Adrenal gland (tissue), 12 donors: ENCODE measurements around the gene BMERB1. TPM values are rescaled to one million over a fixed set of nuclear protein-coding genes. Genes with fewer than 3 reads are reported as not detected.
"Not testable (repeated sequence)": the region's sequence is repeated elsewhere in the genome, so short reads cannot be mapped to it uniquely, and the experiment has no call there.

Experiments used
- DNase-seq, 7 donors: peaks; one replicate each; pipeline ENCODE4 v3.0.0-alpha.2; 2019 to 2020
- H3K27ac ChIP-seq, 5 donors: fragments of 200-600 bp; sonication (generic) in 4 of 5; 1 replicate in 3 of 5; 2 replicates in 2 of 5; pipeline versions ENCODE4 v1.5.1 to v1.8.0; 2016 to 2020; ENCODE audit warnings: mild to moderate bottlenecking in 1 of 5
- H3K27me3 ChIP-seq: fragments of 200-600 bp; 2 replicates; pipeline ENCODE4 v1.8.0; 2021
- H3K36me3 ChIP-seq, 2 donors: fragments of 200-600 bp; replicated peaks in 1 of 2; 1 replicate in 1 of 2; 2 replicates in 1 of 2; pipeline versions ENCODE4 v1.5.1 to v1.8.0; 2018 to 2022
- H3K4me1 ChIP-seq, 2 donors: fragments of 200-600 bp; replicated peaks in 1 of 2; 1 replicate in 1 of 2; 2 replicates in 1 of 2; pipeline versions ENCODE4 v1.5.1 to v1.8.0; 2018 to 2021
- H3K4me3 ChIP-seq, 4 donors: fragments of 200-600 bp; sonication (generic) in 3 of 4; one replicate each; pipeline ENCODE4 v1.5.1; 2016 to 2018
- H3K9me3 ChIP-seq, 3 donors: fragments of 200-600 bp; sonication (generic) in 1 of 3; replicated peaks in 1 of 3; 1 replicate in 2 of 3; 2 replicates in 1 of 3; pipeline versions ENCODE4 v1.5.1 to v1.8.0; 2016 to 2021
- CTCF ChIP-seq, 6 experiments: fragments of 450-650 bp in 4 of 6; fragments of 200-600 bp in 2 of 6; sonication (generic) in 1 of 6; IDR thresholded peaks; 1 replicate in 5 of 6; 2 replicates in 1 of 6; pipeline versions ENCODE4 v1.5.1 to v1.8.0; 2016 to 2021; ENCODE audit warnings: antibody characterized with exemption in 6 of 6, mild to moderate bottlenecking in 2 of 6, moderate library complexity in 1 of 6
- POLR2A ChIP-seq, 2 donors: fragments of 450-650 bp; IDR thresholded peaks; one replicate each; pipeline ENCODE4 v1.6.1; 2017; ENCODE audit warnings: antibody characterized with exemption in 2 of 2, mild to moderate bottlenecking in 2 of 2, moderate library complexity in 1 of 2
- WGBS, 4 donors: extraction: QIAGEN DNeasy Blood & Tissue Kit in 2 of 4; methylation state at CpG; one replicate each; pipeline versions ENCODE4 v1.1.5 to v1.1.7; 2013 to 2017; 5-methylcytosine and 5-hydroxymethylcytosine counted together
- intact Hi-C, 2 donors: fragments of 100-400 bp; cut with DNase I; formaldehyde crosslinking; loops; one replicate each; pipeline versions ENCODE4 v1.14.1 to v1.15.0; 2022 to 2023
- polyA plus RNA-seq, 3 donors: library from polyadenylated mRNA; stranded (reverse); fragments of 200-250 nt in 2 of 3; fragments of 350-450 nt in 1 of 3; fragmentation: Illumina TruSeq in 1 of 3; extraction: RNeasy Lipid Tissue Mini Kit (QIAGEN cat#74804) in 1 of 3; gene quantifications; one replicate each; pipeline ENCODE4 v1.2.3, GENCODE V29; 2013 to 2014
- total RNA-seq, 9 donors: library from RNA; depleted of rRNA in 4 of 9; stranded (reverse); fragments of >200 nt in 4 of 9; fragments of 120-200 nt in 1 of 9; fragmentation: NEBNext Ultra II Directional in 1 of 9; extraction: Animal tissue kit (Norgen Biotek cat#: 25700) in 1 of 9; gene quantifications; one replicate each; pipeline versions ENCODE4 v1.1.0 to v1.2.4, GENCODE V29; 2013 to 2023
- donor health status: healthy with polysubstance abuse.
- donor health status: Bipolar disorder and iron deficiency.
- donor health status: DM: yes; HTN: yes; CAD: no.
- donor health status: DM: no; HTN: no; CAD: no.
- donor health status: DM: no; HTN: no; CAD: no.
- donor health status: DM: yes; HTN: yes; CAD: no.

Gene BMERB1
- total and polyA plus RNA-seq, 12 donors: 9.8 to 56.0 (median 18.7) TPM

GRCh38 chr16:15450624-15451023 is 16.2 kb downstream of the BMERB1 start:
- Histone ChIP-seq H3K27ac (no peak overlapping the region), H3K4me3 (no peak overlapping the region), H3K4me1 (no peaks in the 10 kb centered on the region), H3K36me3 (no peaks in the 10 kb centered on the region), H3K9me3 (no peaks in the 10 kb centered on the region), H3K27me3 (no peaks in the 10 kb centered on the region)
- intact Hi-C loops: no loop called here
- TF ChIP-seq POLR2A (IDR thresholded peaks at IDR 0.05): no peak
- DNase-seq: no peak
- 78 to 96% (median 88%) methylated on average over 5 to 6 of the region's 6 CpGs for WGBS, 4 donors

GRCh38 chr16:15451098-15451731 is 16.8 kb downstream of the BMERB1 start:
- H3K27me3 ChIP-seq: no peaks in the 10 kb centered on the region
- 85 to 90% (median 87%) methylated on average over 10 of the region's 10 CpGs for WGBS, 4 donors
- DNase-seq: no peak
- intact Hi-C loops: no loop called here
- no peaks in the 10 kb centered on the region for H3K4me1 ChIP-seq
- no peak overlapping the region for H3K27ac ChIP-seq
- no peak for TF ChIP-seq POLR2A (IDR thresholded peaks at IDR 0.05)
- TF ChIP-seq CTCF (IDR thresholded peaks at IDR 0.05): no peak
- H3K4me3 ChIP-seq: no peak overlapping the region
- H3K9me3 ChIP-seq: no peaks in the 10 kb centered on the region
- no peaks in the 10 kb centered on the region for H3K36me3 ChIP-seq

GRCh38 chr16:15452246-15452855 is 18.0 kb downstream of the BMERB1 start:
- WGBS, 4 donors: 67 to 75% (median 70%) methylated on average over 8 of the region's 8 CpGs
- H3K4me3 ChIP-seq: no peak overlapping the region

GRCh38 chr16:15453296-15453695 is 18.9 kb downstream of the BMERB1 start:
- WGBS, 4 donors: 85 to 94% (median 87%) methylated on average over 7 of the region's 7 CpGs
- intact Hi-C loops: not testable (repeated sequence)

More at GRCh38 chr16:15452246-15452855, 18.0 kb downstream of the BMERB1 start:
- Histone ChIP-seq H3K4me1 (no peaks in the 10 kb centered on the region), H3K27ac (no peak overlapping the region), H3K27me3 (no peaks in the 10 kb centered on the region), H3K36me3 (no peaks in the 10 kb centered on the region), H3K9me3 (no peaks in the 10 kb centered on the region)
- DNase-seq: peak in 1 of 7 donors; percentile 8
- intact Hi-C loops: no loop called here
- TF ChIP-seq CTCF (IDR thresholded peaks at IDR 0.05): no peak
- no peak for TF ChIP-seq POLR2A (IDR thresholded peaks at IDR 0.05)

GRCh38 chr16:15454933-15455332 is 20.5 kb downstream of the BMERB1 start:
- DNase-seq, H3K9me3 ChIP-seq, H3K27ac ChIP-seq, H3K4me1 ChIP-seq, intact Hi-C loops, H3K4me3 ChIP-seq, H3K36me3 ChIP-seq, H3K27me3 ChIP-seq: not testable (repeated sequence)
- WGBS, 4 donors: 90 to 96% (median 93%) methylated on average over 11 of the region's 11 CpGs

More at GRCh38 chr16:15453296-15453695, 18.9 kb downstream of the BMERB1 start:
- H3K9me3 ChIP-seq, H3K27me3 ChIP-seq, DNase-seq, H3K27ac ChIP-seq, H3K4me3 ChIP-seq, H3K4me1 ChIP-seq, H3K36me3 ChIP-seq: not testable (repeated sequence)

- H3K4me3 ChIP-seq: no peak overlapping the region
- no peak for DNase-seq
- intact Hi-C loops: no loop called here
- H3K9me3 ChIP-seq: no peaks in the 10 kb centered on the region
- WGBS, 4 donors: 91 to 94% (median 92%) methylated on average over 3 of the region's 3 CpGs
- H3K4me1 ChIP-seq: no peaks in the 10 kb centered on the region
- H3K27ac ChIP-seq: no peak overlapping the region
- H3K36me3 ChIP-seq: no peaks in the 10 kb centered on the region
- TF ChIP-seq CTCF (IDR thresholded peaks at IDR 0.05): no peak
- H3K27me3 ChIP-seq: no peaks in the 10 kb centered on the region
Observed at GRCh38 chr16:15457400-15457799, 23.0 kb downstream of the BMERB1 start.
